8988T (cell line): ENCODE measurements around the gene MGAM2.

Experiments
- DNase-seq: peaks from one replicate; pipeline ENCODE4 v3.0.0; 2011

Gene MGAM2

GRCh38 chr7:142180426-142180825, 68.9 kb downstream of the MGAM2 start:
- DNase-seq = no peak

GRCh38 chr7:142181211-142181610, 69.7 kb downstream of the MGAM2 start:
- no peak for DNase-seq

- DNase-seq = no peak
Observed at GRCh38 chr7:142181966-142182365, 70.4 kb downstream of the MGAM2 start.

GRCh38 chr7:142185069-142185468, 73.6 kb downstream of the MGAM2 start:
- DNase-seq = no peak

GRCh38 chr7:142185801-142186200, 74.3 kb downstream of the MGAM2 start:
- DNase-seq = no peak

- DNase-seq = no peak
Observed at GRCh38 chr7:142188154-142188553, 76.6 kb downstream of the MGAM2 start.

GRCh38 chr7:142188846-142189245, 77.3 kb downstream of the MGAM2 start:
- DNase-seq = no peak

GRCh38 chr7:142194201-142194600, 82.7 kb downstream of the MGAM2 start:
- no peak for DNase-seq

GRCh38 chr7:142196066-142196840, 84.7 kb downstream of the MGAM2 start:
- DNase-seq = no peak

GRCh38 chr7:142200206-142200605, 88.7 kb downstream of the MGAM2 start:
- DNase-seq = no peak

- no peak for DNase-seq
Observed at GRCh38 chr7:142228537-142229104, 117.1 kb downstream of the MGAM2 start.

- peak; percentile 28 for DNase-seq
Observed at GRCh38 chr7:142231716-142232115, 120.2 kb downstream of the MGAM2 start.

GRCh38 chr7:142240546-142240945, 129.0 kb downstream of the MGAM2 start:
- no peak for DNase-seq

- DNase-seq = no peak
Observed at GRCh38 chr7:142243823-142244222, 132.3 kb downstream of the MGAM2 start.

- DNase-seq = no peak
Observed at GRCh38 chr7:142248166-142249160, 136.9 kb downstream of the MGAM2 start.

GRCh38 chr7:142249918-142250317, 138.4 kb downstream of the MGAM2 start:
- DNase-seq = no peak

- no peak for DNase-seq
Observed at GRCh38 chr7:142250705-142251104, 139.2 kb downstream of the MGAM2 start.

GRCh38 chr7:142257958-142258357, 146.4 kb downstream of the MGAM2 start, which contains the start of gene PRSS58:
PRSS58 (minus strand) TSS chr7:142258058; CDS start chr7:142257707, 351 bp downstream.
- no peak for DNase-seq

- DNase-seq = no peak
Observed at GRCh38 chr7:142263598-142264380, 152.3 kb downstream of the MGAM2 start.
